GM19023 (cell line): Measurements from ENCODE around the gene ACLY.
A peak's percentile ranks its signal among the peaks of the same experiment; 100 is the strongest.
"Not testable (repeated sequence)": the region's sequence is repeated elsewhere in the genome, so short reads cannot be mapped to it uniquely, and the experiment has no call there.

Source experiments
- ATAC-seq: cut with Tn5 transposase; IDR thresholded peaks from one replicate; pipeline ENCODE4 v1.9.1; 2021; ENCODE audit warnings: mild to moderate bottlenecking, moderate library complexity; ENCODE audit not compliant: unreplicated experiment

The ACLY gene

DNA sequence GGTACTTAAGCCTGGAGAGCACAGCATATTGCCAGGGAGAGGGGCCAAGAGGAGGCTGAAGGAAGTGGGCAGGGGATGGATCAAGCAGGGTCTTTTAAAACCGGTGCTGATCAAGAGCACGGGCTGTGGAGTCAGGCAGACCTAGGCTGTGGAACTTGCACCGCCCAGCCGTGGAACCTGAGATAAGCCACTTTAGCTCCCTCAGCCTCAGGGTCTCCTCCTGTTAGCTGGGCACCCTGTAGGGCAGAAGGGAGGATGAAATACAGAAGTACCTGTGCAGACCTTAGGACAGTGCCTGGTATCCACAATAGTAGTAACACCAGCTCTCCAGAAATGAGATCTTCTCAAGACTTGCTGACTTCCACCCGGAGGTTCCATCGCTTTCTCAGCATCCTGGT lies 20.9 kb upstream of the ACLY start:
- no peak for ATAC-seq

DNA sequence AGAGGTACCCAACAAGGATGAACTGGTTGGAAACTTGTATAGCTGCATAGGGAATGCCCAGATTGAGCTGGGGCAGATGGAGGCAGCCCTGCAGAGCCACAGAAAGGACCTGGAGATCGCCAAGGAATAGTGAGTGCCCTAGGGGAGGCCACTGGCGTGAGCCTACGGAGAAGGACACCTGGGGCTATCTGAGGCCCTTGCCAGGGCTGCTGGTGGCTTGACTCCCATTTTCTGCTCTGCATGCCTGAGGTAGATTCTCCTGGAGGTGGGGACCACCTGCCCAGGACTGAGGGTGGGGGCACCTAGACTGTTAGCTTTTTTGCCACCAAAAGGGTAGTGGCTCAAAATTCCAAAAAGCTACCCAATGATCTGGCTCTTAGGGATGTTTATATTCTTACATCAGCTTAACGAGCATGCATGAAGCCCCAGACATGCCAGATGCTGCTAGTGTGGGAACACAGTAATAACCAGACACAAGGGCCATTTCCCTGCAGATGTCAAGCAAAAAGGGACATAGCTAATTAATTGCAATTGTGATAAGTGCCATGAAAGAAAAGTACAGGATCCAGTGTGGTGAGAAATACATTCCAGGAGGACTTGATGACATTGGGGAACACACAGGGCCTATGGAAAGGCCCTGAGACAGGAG lies 20.4 kb upstream of the ACLY start:
- ATAC-seq: no peak

DNA sequence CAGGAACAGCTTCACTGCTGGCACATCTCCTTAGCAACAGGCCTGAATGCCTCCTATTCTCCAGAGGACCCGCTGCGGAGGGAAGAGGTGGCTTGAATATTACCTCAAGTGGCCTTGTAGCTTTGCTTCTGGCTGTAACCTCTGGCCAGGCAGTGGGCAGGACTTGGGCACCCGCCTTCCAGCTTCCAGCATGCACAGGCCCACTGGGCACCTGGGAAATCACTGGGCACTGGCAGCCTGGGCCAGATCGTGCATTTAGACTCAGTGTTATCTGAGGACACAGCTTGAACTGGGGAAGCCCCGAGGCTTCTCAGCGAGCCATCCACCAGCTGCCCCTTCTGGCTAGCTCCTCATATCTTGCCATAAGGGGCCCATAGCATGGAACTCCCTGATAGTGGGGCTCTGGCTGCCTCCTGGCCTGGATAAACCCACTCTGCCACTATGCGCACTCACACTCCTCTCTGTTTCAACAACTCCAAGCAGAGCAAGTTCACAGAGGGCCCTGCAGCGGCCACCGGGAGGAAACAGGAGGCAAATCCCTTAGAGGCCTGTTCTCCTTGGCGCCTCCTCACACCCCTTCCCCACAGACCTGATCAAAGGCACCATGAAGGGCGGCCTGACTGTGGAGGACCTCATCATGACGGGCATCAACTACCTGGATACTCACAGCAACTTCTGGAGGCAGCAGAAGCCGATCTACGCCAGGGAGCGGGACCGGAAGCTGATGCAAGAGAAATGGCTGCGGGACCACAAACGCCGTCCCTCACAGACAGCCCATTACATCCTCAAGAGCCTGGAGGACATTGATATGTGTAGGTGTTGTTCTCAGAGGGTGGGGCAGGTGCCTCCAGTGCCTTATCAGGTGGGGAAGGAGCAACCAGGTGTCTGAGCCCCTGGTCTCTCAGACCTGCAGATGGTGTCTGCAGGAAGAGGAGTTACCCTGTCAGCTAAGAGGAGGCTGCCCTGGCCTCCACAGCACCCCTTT lies 19.5 kb upstream of the ACLY start:
- no peak for ATAC-seq

DNA sequence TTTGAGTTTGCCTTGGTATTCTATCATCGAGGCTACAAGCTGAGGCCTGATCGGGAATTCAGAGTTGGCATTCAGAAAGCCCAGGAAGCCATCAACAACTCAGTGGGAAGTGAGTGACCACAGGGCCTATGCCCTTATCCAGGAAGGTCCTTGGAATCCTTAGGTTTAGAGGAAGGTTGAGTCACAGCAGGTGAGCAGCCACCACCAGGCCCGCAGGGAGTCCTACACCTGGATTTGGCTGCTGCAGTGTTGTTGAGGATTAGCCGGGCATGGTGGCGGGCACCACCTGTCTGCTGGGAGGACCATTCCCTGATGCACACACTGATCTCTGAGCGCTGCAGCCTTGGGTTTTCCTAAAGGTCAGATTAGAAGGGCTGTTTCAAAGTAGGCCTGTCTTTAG lies 16.9 kb upstream of the ACLY start:
- ATAC-seq: no peak

DNA sequence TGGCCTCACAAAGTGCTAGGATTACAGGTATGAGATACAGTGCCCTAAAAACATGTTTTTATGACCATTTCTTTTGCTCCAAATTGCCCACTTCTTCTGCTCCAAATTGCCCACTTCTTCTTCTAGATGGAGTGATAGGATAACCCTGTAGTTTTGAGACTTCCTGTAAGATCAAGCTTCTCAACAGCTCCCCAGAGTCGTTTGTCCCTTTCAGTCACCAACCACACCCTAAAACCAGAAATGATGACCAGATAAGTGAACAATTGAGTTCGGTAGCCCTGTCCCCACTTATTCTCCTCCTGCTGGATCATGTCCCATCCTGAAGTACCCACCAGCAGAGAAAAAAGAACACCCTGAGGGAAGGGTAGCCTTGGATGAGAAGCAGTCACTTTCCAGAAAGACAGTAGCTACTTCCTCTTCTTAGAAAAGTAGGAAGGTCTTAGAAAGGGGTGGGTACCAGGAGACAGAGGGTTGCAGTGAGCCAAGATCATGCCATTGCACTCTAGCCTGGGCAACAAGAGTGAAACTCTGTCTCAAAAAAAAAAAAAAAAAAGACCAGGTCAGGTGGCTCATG lies 14.2 kb upstream of the ACLY start:
- ATAC-seq: no peak

DNA sequence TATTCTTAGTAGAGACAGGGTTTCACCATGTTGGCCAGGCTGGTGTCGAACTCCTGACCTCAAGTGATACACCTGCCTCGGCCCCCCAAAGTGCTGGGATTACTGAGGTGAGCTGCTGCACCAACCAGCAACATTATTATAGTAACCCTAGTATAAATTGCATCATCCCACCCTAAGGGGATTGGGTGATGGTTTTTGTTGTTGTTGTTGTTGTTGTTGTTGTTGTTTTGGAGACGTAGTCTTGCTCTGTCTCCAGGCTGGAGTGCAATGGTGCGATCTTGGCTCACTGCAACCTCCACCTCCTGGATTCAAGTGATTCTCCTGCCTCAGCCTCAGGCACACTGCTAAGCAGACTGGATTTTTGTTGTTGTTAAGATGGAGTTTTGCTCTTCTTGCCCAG lies 13.0 kb upstream of the ACLY start:
- ATAC-seq: not testable (repeated sequence)

DNA sequence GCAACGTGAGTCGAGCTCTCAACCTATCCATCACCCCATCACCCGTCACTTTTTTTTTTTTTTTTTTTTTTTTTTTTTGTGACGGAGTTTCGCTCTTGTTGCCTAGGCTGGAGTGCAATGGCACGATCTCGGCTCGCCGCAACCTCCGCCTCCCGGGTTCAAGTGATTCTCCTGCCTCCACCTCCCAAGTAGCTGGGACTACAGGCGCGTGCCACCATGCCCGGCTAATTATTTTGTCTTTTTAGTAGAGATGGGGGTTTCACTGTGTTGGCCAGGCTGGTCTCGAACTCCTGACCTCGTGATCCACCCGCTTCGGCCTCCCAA lies 12.0 kb upstream of the ACLY start:
- peak; percentile 33 for ATAC-seq

DNA sequence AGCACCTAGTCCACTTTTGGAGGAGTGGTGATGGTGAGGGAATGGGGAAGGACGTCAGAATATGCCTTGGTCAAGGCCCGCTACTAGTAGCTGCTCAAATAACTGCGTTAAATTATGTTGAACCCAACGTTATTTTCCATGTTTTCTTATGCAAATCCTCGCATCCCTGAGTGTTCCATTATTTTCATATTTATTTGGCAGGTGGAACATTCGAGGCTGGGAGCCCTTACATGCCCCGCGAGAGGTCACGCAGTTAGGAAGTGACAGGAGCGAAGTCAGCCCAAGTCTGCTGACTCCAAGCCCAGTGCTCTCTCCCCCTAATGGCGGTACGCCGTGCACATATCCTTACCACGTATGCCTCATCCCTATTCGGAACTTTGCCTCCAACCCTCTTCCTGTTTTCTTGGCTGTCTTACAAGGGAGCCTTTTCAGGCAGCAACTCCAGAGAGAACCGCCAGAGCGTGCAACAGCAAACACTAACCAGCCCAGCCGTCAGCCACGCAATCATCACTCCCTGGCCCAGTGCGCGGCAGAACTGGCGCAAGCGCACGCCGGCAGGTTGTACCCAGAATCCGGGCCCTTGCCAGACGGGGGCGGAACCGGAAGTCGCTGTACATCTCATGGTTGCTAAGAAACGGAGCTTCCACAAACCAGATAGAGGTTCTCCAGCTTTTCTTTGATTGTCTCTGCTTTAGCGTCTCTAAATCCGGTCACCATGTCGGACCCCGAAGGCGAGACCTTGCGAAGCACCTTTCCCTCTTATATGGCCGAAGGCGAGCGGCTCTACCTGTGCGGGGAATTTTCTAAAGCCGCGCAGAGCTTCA lies 11.5 kb upstream of the ACLY start, which contains the start of gene ODAD4:
TSS of gene ODAD4 (plus strand) at position 609 of the 824 bp plus-strand sequence. CDS start at position 716, 107 bp downstream.
- ATAC-seq: peak; percentile 93

DNA sequence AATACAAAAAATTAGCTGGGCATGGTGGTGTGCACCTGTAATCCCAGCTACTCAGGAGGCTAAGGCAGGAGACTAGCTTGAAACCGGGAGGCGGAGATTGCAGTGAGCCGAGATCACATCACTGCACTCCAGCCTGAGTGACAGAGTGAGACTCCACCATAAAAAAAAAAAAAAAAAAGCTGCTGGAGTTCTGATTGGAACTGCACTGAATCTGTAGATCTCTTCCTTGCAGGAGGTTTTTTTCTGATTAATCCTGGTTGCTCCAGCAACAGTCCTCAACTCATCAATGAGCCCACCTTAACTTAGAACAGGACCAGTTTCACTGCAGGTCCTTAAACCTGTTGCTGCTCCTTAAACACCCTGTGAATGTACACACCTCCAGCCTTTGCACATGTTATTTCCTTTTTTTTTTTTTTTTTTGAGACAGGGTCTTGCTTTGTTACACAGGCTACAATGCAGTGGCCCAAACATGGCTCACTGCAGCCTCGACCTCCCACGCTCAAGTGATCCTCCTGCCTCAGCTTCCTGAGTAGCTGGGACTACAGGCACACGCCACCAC lies 10.0 kb upstream of the ACLY start:
- ATAC-seq: no peak

DNA sequence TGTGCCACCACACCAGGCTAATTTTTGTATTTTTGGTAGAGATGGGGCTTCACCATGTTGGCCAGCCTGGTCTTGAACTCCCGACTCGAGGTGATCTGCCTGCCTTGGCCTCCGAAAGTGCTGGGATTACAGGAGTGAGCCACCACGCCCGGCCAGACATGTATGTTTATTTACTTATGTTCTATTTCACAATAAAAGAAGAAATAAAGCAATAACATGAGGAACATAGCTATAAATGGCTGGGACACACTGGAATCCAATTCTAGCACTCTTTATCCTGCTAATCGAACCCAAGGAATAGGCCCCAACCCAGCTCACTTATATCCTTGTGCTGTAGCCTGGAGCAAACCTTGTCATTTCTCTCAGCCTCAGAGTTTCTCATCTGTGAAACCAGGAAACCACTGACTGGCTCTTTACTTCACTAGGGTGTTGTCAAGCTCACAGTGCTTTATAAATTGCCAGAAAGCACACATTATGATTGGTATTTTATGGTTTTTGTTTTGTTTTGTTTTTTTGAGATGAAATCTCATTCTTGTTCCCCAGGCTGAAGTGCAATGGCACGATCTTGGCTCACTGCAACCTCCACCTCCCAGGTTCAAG lies 7.3 kb upstream of the ACLY start:
- no peak for ATAC-seq

DNA sequence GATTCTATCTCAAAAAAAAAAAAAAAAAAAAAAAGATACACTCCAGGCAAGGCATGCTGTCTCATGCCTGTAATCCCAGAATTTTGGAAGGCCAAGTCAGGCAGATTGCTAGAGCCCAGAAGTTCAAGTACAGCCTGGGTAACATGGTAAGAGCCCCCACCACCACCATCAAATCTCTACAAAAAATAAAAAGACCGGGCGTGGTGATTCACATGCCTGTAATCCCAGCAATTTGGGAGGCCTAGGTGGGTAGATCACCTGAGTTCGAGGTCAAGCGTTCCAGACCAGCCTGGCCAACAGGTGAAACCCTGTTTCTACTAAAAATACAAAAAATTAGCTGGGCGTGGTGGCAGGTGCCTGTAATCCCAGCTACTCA lies 1.8 kb upstream of the ACLY start:
- ATAC-seq: no peak

DNA sequence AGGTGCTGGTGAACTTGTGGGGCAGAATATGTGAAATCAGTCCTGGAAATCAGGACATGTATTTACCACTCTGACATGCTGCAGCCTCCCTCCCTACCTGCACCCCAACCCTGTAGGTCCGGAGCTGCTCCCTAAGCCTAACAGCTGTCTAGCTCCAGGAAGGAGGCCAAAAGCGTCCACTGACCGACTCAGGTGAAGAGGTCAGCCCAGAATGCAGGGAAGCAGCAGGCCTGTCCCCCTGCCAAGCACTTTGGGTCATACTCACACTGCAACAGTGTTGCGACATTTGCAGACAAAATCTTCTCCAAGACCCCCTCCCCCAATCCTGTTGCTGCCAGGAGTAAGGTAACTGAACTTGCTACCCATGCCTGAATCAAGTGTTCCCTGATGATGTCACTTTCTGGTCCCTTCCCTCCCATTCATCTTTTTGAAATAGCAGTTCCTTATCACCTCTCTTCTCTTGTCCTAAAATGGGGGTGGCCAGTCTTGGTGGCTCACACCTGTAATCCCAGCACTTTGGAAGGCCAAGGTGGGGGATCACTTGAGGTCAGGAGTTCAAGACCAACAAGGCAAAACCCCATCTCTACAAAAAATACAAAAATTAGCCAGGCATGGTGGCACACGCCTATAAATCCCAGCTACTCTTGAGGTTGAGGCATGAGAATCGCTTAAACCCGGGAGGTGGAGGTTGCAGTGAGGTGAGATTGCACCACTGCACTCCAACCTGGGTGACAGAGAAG lies 1.3 kb upstream of the ACLY start:
- ATAC-seq: no peak

DNA sequence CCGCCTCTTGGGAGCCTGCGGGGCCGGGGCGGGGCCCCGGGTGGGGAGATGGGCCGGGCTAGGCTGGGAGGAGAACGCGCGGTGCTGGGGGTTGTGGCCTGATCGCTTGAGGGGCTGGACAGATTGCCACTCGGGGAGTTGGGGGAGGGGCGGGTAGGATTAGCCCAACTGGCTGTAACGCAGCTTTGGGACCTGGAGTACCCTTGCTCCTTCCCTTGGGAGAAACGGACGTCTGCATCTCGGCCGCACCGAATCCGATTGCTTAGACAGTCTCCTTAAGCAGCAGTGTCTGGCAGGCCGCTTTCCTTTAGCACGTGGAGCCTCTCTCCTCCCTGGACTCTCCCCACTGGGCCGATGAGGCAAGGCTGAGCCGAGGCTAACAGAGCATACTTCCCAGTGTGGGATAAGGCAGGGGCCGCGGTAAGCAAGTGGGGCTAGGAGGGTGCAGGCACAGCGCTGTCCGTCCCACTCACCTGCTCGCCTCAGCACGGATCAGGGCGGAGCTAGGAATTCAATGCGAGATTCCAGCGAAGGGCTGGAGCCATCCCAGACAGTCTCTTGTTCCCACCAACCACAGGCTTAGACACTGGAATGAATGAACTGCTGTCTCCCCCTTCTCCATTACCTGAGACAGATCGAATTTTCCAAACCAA lies 540 bp upstream of the ACLY start:
- no peak for ATAC-seq

DNA sequence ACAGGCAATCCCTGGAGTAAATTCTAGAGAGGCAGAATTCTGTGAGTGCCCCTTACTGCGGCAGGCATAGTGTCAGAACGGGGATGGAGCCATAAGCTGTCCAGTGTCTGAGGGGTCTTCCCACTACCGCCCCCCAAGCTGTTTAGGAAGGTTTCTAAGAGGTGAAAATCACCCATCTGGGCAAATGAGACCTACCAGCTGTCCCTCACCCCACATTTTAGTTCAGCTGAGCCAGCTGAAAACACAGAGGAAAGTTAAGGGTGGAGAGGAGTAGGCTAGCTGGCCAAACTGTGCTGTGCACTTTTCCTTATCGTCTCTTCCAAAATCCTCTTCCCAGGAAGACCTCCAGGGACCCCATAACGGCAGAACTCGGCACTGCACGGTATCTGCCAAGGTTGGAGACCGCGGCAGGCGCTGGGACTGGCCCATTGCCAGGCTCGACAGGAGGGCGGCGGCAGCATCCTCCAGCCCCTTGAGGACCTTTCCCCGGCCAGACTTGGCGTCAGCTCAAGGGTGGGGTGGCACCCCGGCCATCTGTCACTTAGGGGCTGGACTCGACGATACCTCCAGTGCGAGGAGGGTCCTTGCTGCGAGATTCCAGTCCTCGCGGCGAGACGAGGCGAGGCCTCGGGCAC lies 955 bp downstream of the ACLY start:
- ATAC-seq: no peak

DNA sequence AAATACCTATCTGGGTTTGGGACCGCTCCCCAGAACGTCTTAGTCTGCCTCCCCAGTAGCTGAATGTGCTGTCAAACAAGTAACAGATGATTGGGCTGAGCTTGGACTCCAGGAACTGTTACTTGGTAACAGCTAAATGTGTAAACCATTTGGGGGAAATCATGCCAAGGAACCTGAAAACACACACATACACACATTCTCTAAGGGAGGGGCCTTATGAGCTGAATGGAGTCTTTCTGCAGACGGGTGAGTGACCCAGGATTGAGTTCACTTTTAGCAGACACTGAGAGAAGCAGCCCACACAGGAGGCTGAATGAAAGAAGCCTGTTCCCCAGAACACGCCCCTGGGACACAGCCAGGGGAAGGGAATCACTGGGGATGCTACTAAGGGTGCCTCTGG lies 1.6 kb downstream of the ACLY start:
- no peak for ATAC-seq

DNA sequence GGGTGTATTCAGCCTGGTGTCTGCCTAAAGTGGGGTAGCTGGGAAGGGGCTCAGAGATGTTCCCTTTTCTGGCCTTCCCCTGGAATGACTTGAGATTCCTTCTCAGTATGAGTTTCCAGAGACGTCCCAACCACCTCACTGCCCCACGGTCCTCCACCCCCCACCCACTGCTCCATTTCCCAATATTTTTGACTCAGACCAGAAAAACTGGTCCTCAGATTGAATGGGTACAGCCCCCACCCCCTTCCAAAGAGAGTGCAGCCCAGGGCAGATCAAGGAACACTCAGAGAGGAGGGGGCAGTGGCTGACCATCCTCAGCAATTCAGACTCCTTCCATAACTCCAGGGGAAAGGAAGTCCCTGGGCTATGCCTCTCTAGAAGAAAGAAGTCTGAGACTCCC lies 3.2 kb downstream of the ACLY start:
- ATAC-seq: no peak

DNA sequence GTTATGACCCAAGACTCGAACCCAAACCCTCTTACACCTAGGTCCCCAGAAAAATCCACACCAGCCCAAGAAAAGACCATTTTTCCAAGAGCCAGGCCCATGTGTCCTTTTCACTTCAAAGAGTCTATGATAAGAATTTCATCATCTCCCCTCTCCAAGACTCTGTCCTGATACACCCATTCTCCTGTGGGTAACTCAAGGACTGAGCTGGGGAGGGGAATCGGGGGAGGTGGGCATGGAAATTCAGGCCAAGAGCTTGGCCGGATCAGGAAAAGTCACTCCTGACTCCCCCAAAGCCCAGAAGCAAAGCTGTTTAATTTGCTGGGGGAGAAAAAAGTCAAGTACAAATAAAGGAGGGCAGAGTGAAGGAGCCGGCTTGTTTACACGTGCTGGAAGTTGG lies 3.7 kb downstream of the ACLY start:
- ATAC-seq: no peak

DNA sequence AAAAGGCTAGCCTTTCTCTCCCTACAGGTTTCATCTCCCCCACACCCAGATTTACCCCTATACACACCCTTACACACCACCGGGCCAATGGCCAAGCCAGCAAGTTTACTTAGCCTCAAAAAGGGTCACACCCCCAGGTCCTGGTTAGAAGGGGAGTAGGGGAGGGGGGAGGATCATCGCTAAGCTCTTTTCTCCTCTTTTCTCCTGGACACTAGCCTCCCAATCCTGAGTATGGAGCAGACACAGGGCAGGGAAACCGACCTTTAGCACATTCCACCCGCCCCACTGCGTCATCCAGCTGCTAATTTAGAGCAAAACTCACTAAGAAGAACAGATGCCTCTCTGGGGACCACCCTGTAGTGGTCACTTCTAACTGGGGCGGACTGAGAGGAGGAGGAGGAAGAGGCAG lies 4.4 kb downstream of the ACLY start:
- ATAC-seq: no peak

DNA sequence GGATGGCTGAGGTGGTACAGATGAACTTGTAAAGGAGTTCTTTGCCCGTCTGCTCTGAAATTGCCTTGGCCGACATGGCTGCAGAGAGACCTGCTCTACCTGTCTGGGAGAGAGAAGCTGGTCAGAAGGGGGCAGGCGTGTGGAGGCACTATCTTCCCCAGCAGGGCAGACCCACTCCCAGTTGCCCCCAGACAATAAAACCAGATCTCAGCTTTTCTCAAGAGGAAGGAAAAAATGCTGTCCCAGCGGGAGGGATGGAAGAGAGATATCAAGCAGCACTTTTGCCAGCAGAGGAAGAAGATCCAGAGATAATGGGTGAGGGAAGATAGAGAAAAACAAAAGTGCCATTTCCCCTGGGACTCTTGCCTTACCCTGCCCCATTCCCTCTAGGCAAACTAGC lies 5.0 kb downstream of the ACLY start:
- ATAC-seq: no peak
